Left kidney (tissue), 2 donors: ENCODE data around the gene RTP4. TPM values are rescaled to one million over a fixed set of nuclear protein-coding genes. Genes with fewer than 3 reads are reported as not detected.
"Not testable (repeated sequence)": the region's sequence is repeated elsewhere in the genome, so short reads cannot be mapped to it uniquely, and the experiment has no call there.

Experiments used
- DNase-seq: peaks from one replicate; pipeline ENCODE4 v3.0.0-alpha.2; 2013
- polyA plus RNA-seq: library from polyadenylated mRNA; unstranded; fragments of 120-200 nt; gene quantifications from one replicate; pipeline ENCODE4 v1.2.1, GENCODE V29; 2013; ENCODE audit not compliant: insufficient read length

The RTP4 gene
- polyA plus RNA-seq, 1 donor: 0.70 TPM

DNA sequence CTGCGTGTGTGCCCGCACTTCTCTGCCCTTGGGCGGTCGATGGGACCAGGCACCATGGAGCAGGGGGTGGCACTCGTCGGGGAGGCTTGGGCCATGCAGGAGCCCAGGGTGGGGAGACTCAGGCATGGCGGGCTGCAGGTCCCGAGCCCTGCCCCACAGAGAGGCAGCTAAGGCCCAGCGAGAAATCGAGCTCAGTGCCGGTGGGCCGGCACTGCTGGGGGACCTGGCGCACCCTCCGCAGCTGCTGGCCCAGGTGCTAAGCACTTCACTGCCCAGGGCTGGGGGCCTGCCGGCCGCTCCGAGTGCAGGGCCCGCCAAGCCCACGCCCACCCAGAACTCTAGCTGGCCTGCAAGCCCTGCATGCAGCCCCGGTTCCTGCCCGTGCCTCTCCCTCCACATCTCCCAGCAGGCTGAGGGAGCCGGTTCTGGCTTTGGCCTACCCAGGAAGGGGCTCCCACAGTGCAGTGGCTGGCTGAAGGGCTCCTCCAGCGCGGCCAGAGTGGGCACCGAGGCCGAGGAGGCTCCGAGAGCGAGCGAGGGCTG is 553 bp upstream of the RTP4 start:
- DNase-seq: no peak

DNA sequence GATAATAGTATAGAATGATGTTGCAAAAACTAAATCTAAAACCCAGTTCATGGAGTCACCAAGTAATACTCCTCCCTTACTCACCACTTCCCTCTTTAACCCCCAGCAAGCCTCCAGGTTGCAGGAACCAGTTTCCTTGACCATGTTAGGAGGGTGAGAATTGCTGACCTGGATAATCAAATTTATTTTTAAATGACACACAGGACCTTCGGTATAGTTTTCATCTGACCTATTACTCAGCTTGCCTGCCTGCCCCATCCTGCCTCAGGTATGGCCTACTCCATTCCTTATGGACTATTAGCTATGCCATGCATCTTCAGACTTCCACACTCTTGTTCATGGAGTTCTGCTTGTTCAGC is 883 bp downstream of the RTP4 start:
- no peak for DNase-seq

DNA sequence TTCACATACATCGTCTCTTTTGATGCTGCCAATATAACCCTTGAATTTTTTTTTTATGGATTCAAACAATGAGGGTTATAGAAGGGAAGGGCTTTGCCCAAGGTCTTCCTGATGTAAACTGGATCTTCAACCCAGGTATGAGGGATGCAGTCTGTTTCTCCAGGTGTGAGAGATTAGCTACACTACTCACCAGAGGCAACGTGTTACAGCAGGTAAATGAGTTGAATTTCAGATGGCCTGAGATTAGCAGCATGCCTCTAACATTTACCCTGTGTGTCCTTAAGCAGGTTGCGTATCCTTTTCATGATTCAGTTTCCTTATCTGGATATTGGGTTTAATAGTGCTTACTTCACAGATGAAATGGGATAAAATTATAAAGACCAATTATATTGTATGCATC is 1.9 kb downstream of the RTP4 start:
- DNase-seq: no peak

GRCh38 chr3:187375581-187375980 is 7.4 kb downstream of the RTP4 start:
- no peak for DNase-seq

- DNase-seq: no peak
Observed at GRCh38 chr3:187377842-187378241, 9.7 kb downstream of the RTP4 start.

DNA sequence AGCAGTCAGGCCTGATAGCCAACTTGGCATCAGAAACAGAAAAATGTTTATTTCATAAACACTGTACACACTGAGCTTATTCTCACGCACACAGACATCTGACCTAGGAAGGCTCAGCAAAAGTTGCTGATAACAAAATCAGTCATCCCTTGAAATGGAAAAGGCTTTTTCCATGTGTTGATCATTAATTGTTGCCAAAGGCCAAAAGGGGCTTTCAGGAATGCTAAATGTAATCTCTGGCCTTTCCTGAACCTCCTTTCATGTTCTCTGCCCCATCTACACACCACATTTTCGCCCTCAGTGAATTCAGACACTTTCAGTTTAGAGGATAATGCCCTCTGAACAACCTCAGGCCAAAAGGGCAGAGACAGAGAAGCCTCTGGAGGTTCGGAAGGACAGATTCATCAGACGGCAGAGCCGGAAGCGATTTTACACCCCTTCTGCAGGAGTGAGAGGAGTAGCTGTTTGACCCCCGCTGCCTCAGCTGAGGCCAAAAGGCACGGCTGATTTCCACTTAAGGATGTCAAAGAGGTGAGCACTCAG is 14.5 kb downstream of the RTP4 start:
- no peak for DNase-seq

DNA sequence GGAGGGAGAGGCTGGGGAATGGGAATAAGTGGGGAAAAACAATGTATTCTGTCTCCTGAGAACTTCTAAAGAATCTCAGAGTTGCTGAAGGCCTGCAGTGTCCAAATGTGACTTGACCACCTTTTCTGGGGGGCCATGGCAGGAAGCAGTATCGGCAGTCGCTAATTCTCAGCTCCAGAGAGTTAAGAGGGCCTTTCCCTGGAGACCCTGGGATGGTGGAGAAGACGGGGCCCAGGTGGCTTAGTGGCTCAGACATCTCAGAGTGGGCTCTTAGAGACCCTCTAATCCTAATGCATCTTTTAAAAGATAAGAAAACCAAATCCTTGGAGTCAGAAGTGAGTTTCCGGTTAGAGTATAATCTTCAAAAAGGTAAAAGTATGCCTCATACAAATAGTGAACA is 15.1 kb downstream of the RTP4 start:
- DNase-seq: no peak

DNA sequence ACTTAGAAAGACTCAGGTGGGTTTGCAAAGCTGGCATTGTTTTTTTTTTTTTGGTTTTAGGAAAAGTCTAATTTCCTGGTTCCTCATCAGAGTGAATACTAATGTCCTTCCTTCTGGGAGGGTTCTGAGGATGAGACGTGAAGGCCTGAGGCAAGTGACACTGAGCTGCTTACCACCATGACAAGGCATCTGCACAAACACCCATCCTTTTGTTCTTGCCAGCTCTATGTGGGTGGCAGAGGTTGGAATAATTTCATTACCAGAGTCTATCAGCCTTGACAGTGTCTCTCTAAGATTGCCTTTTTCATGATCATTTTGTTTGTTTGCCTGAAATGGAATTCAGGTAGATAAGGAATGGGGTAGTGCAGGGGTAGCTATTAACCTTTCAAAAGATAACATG is 17.1 kb downstream of the RTP4 start:
- DNase-seq: no peak

GRCh38 chr3:187396661-187397060 is 28.5 kb downstream of the RTP4 start:
- no peak for DNase-seq

DNA sequence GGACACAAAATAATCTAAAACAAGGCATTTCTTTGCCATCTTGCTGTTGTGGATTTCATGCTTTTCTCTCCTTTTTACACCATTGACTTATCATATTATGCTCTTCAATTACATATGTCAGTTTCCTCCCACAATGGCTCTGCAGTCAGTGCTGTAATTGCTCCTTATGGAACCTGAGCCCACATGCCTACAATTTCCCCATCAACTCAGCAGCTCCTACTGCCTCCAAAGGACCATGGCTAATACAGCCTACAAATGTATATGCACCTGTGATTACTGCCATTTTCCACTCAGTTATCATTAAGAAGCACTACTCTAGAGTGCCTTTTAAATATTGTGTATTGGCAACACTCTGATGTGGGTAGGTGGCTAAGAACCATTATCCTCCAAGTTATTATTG is 30.8 kb downstream of the RTP4 start:
- no peak for DNase-seq

DNA sequence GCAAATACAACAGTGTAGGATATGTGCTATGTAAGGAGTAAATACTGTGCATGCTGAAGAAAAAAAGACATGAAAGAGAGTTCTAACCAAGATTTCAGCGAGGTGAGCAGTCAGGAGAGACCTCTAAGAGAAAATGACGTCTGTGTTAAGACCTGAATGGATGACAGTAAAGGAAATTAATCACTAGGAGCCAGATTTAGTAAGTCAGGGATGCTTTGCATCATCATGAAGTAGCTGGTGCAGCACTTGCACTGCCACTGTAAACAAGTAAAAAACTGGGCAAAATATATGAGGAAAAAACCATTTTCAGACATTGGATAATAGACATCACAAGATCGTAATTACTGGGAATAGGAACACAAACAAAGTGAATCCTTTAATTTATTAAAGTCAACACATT is 32.6 kb downstream of the RTP4 start:
- DNase-seq: no peak

DNA sequence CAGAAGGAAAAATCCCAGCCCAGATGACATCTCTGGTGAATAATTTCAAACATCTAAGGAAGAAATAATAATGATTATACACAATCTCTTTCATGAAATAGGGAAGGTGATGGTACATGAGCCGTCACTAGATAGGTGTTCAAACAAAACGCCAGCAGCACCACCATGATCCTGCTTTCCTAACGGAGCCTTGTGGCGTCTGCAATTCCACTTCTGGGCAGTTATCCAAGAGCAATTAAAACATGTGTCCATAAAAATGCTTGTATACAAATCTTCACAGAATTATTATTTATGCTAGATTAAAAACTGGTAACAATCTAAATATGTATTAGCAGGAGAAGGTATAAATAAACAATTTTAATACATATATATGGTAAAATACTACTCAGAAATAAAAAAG is 33.7 kb downstream of the RTP4 start:
- DNase-seq: no peak

DNA sequence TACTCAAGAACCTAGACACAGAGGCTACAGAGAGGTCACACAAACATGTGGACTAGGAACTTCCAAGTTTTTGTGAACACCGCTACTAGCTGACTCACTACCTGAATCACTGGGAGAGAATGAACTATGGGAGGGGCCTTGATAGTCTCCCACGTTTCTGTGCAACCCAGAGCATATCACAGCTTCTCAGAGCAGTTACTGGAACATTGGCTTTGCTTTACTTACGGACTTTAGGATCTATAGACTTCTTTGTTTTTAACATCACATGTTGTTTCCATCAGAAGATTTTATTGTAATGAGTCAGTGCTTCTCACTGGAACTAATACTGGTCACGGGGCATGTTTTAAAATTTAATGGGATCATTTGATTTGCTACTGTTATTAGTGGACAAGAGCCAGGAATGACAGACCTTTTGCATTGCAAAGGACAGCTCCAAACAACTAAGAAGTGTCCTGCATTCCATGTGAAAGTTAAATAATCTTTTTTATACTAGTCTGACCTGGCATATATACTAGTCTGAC is 35.6 kb downstream of the RTP4 start:
- DNase-seq: peak; percentile 62

DNA sequence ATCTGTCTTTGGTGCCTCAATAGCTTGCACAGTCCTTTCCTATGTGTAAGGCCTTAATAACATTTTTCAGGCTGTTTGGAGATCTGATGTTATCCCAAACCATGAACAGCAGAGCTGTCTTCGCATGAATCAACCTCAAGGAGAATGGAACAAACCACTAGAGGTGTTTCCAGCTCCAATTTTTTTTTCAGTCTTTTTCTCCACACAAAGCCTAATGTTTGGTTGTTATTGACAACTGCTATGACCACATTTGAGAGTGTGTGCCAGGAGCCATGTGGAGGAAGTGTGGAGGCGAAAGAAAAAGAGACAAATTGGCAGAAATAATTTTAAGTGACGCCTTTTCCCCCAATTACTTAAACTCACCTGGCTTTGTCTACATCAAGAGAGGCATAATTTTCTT is 38.7 kb downstream of the RTP4 start:
- DNase-seq: no peak

DNA sequence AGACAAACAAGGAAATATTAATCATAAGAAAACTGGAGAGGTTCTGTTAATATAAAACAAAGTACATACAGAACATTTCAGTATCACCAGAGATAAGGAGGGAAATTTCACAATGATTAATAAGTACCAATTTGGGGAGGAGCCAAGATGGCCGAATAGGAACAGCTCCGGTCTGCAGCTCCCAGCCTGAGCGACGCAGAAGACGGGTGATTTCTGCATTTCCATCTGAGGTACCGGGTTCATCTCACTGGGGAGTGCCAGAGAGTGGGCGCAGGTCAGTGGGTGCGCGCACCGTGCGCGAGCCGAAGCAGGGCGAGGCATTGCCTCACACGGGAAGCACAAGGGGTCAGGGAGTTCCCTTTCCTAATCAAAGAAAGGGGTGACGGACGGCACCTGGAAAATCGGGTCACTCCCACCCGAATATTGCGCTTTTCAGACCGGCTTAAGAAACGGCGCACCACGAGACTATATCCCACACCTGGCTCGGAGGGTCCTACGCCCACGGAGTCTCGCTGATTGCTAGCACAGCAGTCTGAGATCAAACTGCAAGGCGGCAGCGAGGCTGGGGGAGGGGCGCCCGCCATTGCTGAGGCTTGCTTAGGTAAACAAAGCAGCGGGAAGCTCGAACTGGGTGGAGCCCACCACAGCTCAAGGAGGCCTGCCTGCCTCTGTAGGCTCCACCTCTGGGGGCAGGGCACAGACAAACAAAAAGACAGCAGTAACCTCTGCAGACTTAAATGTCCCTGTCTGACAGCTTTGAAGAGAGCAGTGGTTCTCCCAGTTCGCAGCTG is 44.0 kb downstream of the RTP4 start:
- not testable (repeated sequence) for DNase-seq

Other genes with a start within 250 kb of the RTP4 start
- 18.6 TPM for gene RPL39L, start 228.9 kb upstream of the RTP4 start, polyA plus RNA-seq
- not detected for gene RTP1, start 170.9 kb upstream of the RTP4 start, polyA plus RNA-seq
- gene MASP1, start 76.6 kb upstream of the RTP4 start, polyA plus RNA-seq: 8.7 TPM